ENCODE results near the gene ICAM5.

ICAM5 gene

GRCh38 chr19:10284065-10284959 lies 5.4 kb upstream of the ICAM5 start:
- TF ChIP-seq GATA2 (IDR thresholded peaks at IDR 0.05; ENCODE audit: low read depth, low read length) = no peak
- no peak for TF ChIP-seq GATA3 (IDR thresholded peaks at IDR 0.05; ENCODE audit: low read depth, low read length)

DNA sequence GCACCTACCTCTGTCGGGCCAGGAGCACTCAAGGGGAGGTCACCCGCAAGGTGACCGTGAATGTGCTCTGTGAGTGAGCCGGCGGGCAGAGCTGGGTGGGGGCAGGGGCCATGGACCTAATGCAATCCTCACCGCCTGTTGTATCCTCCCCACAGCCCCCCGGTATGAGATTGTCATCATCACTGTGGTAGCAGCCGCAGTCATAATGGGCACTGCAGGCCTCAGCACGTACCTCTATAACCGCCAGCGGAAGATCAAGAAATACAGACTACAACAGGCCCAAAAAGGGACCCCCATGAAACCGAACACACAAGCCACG lies 4.8 kb upstream of the ICAM5 start:
- TF ChIP-seq GATA2 (IDR thresholded peaks at IDR 0.05; ENCODE audit: low read depth, low read length) (no peak), GATA3 (IDR thresholded peaks at IDR 0.05; ENCODE audit: low read depth, low read length) (no peak)

DNA sequence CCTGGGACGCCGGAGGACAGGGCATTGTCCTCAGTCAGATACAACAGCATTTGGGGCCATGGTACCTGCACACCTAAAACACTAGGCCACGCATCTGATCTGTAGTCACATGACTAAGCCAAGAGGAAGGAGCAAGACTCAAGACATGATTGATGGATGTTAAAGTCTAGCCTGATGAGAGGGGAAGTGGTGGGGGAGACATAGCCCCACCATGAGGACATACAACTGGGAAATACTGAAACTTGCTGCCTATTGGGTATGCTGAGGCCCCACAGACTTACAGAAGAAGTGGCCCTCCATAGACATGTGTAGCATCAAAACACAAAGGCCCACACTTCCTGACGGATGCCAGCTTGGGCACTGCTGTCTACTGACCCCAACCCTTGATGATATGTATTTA lies 4.4 kb upstream of the ICAM5 start:
- TF ChIP-seq GATA3 (IDR thresholded peaks at IDR 0.05; ENCODE audit: low read depth, low read length) = no peak
- no peak for TF ChIP-seq GATA2 (IDR thresholded peaks at IDR 0.05; ENCODE audit: low read depth, low read length)

DNA sequence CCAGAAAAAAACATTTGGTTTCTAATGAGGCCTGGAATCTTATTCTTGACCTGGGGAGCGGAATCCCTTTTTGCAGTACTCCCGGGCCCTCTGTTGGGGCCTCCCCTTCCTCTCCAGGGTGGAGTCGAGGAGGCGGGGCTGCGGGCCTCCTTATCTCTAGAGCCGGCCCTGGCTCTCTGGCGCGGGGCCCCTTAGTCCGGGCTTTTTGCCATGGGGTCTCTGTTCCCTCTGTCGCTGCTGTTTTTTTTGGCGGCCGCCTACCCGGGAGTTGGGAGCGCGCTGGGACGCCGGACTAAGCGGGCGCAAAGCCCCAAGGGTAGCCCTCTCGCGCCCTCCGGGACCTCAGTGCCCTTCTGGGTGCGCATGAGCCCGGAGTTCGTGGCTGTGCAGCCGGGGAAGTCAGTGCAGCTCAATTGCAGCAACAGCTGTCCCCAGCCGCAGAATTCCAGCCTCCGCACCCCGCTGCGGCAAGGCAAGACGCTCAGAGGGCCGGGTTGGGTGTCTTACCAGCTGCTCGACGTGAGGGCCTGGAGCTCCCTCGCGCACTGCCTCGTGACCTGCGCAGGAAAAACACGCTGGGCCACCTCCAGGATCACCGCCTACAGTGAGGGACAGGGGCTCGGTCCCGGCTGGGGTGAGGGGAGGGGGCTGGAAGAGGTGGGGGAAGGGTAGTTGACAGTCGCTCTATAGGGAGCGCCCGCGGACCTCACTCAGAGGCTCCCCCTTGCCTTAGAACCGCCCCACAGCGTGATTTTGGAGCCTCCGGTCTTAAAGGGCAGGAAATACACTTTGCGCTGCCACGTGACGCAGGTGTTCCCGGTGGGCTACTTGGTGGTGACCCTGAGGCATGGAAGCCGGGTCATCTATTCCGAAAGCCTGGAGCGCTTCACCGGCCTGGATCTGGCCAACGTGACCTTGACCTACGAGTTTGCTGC lies 2.7 kb upstream of the ICAM5 start, which contains the start of gene ICAM4:
Gene ICAM4 (plus strand): TSS at position 153 of the 935 bp plus-strand sequence. CDS start 58 bp downstream, at position 211.
- TF ChIP-seq GATA2 (IDR thresholded peaks at IDR 0.05; ENCODE audit: low read depth, low read length) (peak; percentile 40; the same call in 1 of the 2 replicates), GATA3 (IDR thresholded peaks at IDR 0.05; ENCODE audit: low read depth, low read length) (no peak)

GRCh38 chr19:10288662-10289166 lies 1.0 kb upstream of the ICAM5 start:
- TF ChIP-seq GATA2 (IDR thresholded peaks at IDR 0.05; ENCODE audit: low read depth, low read length) (peak; percentile 63), GATA3 (IDR thresholded peaks at IDR 0.05; ENCODE audit: low read depth, low read length) (no peak)

DNA sequence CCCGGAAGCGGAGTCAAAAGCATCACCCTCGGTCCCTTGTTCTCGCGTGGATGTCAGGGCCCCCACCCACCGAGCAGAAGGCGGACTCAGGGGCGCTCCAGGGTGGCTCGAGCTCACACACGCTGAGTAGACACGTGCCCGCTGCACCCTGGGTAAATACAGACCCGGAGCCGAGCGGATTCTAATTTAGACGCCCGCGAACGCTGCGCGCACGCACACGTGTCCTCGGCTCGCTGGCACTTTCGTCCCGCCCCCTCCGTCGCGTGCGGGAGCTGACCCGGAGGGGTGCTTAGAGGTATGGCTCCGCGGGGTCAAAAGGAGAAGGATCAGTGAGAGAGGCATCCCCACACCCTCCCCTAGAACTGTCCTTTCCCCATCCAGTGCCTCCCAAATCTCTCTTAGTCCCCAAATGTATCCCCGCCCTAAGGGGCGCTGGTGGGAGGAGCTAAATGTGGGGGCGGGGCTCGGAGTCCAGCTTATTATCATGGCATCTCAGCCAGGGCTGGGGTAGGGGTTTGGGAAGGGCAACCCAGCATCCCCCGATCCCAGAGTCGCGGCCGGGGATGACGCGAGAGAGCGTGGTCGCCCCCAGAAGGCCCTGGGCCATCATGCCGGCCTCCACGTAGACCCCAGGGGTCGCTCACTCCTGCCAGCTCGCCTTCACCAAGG lies 451 bp upstream of the ICAM5 start:
- TF ChIP-seq GATA3 (IDR thresholded peaks at IDR 0.05; ENCODE audit: low read depth, low read length) (no peak), GATA2 (IDR thresholded peaks at IDR 0.05; ENCODE audit: low read depth, low read length) (0 out of 2 replicates have a peak, but pooled peaks have one; percentile 23)

DNA sequence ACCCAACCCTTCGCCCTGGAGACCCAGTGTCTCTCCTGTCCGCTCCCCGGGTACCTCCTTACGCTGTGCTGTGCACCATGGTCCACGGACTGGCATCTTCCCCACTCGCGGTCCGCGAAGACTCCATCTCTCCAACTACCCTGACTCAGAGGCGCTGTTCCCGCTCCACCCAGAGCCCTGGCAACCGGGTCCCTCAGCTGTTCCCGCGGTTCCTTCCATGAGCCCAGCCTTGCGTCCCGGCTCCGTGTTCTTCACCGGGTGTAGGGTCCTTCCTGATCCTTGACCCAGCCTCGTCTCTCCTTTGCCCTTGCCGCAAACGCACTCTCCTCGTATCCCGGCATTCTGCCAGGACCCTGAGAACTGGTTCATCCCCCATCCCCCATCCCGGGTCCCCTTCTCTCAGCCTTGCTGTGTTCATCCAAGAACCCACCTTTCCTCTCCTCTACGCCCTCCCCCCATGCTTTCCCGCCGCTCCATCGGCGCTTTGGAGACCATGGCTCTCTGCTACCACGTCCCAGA lies 664 bp downstream of the ICAM5 start:
- TF ChIP-seq GATA2 (IDR thresholded peaks at IDR 0.05; ENCODE audit: low read depth, low read length) (no peak), GATA3 (IDR thresholded peaks at IDR 0.05; ENCODE audit: low read depth, low read length) (no peak)

GRCh38 chr19:10290876-10291553 lies 1.3 kb downstream of the ICAM5 start:
- TF ChIP-seq GATA3 (IDR thresholded peaks at IDR 0.05; ENCODE audit: low read depth, low read length) (no peak), GATA2 (IDR thresholded peaks at IDR 0.05; ENCODE audit: low read depth, low read length) (no peak)

DNA sequence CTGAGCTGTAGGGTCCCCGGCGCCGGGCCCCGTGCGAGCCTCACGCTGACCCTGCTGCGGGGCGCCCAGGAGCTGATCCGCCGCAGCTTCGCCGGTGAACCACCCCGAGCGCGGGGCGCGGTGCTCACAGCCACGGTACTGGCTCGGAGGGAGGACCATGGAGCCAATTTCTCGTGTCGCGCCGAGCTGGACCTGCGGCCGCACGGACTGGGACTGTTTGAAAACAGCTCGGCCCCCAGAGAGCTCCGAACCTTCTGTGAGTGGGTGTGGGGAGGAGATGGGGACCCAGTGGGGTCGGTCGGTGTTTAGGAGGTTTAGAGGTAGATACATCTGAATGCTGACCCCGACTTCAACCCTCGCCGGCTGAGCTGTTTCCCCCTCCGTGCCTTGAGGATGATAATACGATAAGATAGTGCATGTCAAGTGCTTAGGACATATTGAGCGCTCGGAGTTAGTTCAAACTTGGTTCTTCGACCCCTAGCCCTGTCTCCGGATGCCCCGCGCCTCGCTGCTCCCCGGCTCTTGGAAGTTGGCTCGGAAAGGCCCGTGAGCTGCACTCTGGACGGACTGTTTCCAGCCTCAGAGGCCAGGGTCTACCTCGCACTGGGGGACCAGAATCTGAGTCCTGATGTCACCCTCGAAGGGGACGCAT lies 1.9 kb downstream of the ICAM5 start:
- TF ChIP-seq GATA2 (IDR thresholded peaks at IDR 0.05; ENCODE audit: low read depth, low read length) = no peak
- no peak for TF ChIP-seq GATA3 (IDR thresholded peaks at IDR 0.05; ENCODE audit: low read depth, low read length)

GRCh38 chr19:10292206-10292788 lies 2.5 kb downstream of the ICAM5 start:
- TF ChIP-seq GATA2 (IDR thresholded peaks at IDR 0.05; ENCODE audit: low read depth, low read length) (no peak), GATA3 (IDR thresholded peaks at IDR 0.05; ENCODE audit: low read depth, low read length) (no peak)

DNA sequence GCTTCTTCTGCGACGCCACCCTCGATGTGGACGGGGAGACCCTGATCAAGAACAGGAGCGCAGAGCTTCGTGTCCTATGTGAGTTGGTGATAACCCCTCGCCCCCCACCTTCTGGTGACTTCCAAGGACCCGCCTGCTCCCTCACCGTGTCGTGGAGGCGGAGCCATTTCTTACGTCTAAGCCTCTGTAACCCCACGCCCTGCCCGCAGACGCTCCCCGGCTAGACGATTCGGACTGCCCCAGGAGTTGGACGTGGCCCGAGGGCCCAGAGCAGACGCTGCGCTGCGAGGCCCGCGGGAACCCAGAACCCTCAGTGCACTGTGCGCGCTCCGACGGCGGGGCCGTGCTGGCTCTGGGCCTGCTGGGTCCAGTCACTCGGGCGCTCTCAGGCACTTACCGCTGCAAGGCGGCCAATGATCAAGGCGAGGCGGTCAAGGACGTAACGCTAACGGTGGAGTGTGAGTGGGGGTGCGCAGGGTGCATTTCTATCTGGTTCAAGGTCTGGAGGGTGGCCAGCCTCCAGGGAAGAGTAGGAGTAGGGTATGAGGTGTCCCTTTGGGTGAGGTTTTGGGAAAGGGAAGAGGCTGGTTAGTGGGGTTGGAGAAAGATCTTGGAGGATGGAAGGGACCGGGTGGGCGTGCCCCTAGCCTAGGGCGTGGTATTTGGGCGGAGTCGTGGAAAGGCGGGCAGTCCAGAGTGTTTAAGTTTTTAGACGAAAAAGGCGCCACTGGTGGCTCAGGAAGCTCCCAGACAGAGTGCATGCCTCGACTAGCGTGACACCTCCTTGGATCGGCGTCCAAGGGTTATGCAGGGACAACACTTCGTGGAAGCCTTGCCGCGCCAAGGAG lies 3.3 kb downstream of the ICAM5 start:
- TF ChIP-seq GATA3 (IDR thresholded peaks at IDR 0.05; ENCODE audit: low read depth, low read length) (no peak), GATA2 (IDR thresholded peaks at IDR 0.05; ENCODE audit: low read depth, low read length) (no peak)
